ENCODE results near the gene SLC41A1.

- TF ChIP-seq CTCF (IDR thresholded peaks at IDR 0.05; ENCODE audit: low read length) (no peak), EZH2 (optimal IDR thresholded peaks at IDR 0.05; ENCODE audit: low read depth, low read length) (no peak), EZH2phosphoT487 (IDR thresholded peaks at IDR 0.05; ENCODE audit: low read length) (no peak)
Measured at GRCh38 chr1:205743977-205744376, 69.0 kb downstream of the SLC41A1 start.
